ENCODE results near the gene CCDC148. TPM values are rescaled to one million over a fixed set of nuclear protein-coding genes. Genes with fewer than 3 reads are reported as not detected.
A peak's percentile ranks its signal among the peaks of the same experiment; 100 is the strongest.
"Not testable (repeated sequence)": the region's sequence is repeated elsewhere in the genome, so short reads cannot be mapped to it uniquely, and the experiment has no call there.

Gene CCDC148
- total RNA-seq, 2 experiments from 2014 or later: 0.29 TPM; not detected in 1

- CTCF ChIA-PET: interaction anchor here (0.6 to 3.9 kb wide), 6 partner anchors 8 to 961 kb away, joined by 3 to 19 read pairs (median 4); no protein-coding TSS in a partner anchor
- Mint-ChIP-seq H3K4me1 (ENCODE audit: low read depth) (peaks cover 32% of the 10 kb centered on the region), H3K4me3 (peak overlapping the region; percentile 93), H3K27me3 (no peaks in the 10 kb centered on the region), H3K9me3 (no peaks in the 10 kb centered on the region), H3K27ac (no peak overlapping the region), H3K36me3 (no peaks in the 10 kb centered on the region)
- intact Hi-C loops (cut with micrococcal nuclease): loop anchor here (5.0 to 10.0 kb wide), 4 partner anchors 294 to 974 kb away; partner anchors contain the start of gene ACVR1C
- DNase-seq: no peak
- POLR2A ChIA-PET: no interaction called here
Observed at GRCh38 chr2:158458617-158458920, 2.0 kb upstream of the CCDC148 start.

DNA sequence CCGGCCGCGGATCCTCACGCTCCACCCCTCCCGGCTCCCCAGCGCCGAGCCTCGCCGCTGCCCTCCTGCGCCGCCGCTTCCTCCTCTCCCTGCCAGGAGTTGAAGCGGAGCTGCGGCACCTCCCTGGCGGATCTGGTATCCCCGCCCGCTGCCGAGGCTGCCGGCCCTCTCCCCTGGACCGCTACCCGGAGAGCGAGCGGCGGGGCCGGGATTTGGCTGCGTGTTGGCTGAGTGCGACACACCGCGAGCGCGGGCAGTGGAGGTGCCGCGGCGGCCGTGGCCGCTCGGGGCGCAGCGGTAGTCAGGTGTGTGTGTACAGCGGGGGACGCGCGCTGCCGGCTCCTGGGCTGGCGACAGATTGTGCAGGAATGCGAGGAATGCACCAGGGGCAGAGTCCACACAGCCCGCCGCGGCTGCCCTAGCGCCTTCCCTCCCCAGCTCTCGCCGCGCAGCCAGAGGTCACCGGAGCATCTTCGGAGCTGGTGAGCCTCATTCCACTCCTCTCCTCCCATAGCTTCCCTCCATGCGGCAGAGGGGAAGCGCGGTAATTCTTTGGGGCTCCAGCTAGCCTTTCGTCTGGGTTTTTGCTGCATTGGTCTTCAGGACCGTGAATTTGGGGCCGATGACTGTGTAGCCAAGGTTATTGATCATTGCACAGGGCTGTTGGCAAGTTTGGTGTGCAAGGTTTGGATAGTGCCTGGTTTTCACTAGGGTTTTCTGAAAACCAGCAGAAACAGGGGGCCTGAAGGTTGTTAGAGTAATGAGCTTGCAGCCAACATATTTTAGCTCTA lies 1.5 kb upstream of the CCDC148 start:
- Mint-ChIP-seq H3K4me3 (peak overlapping the region; percentile 93), H3K27ac (peak overlapping the region; percentile 72), H3K9me3 (no peaks in the 10 kb centered on the region), H3K36me3 (no peaks in the 10 kb centered on the region), H3K27me3 (no peaks in the 10 kb centered on the region), H3K4me1 (ENCODE audit: low read depth) (peaks cover 32% of the 10 kb centered on the region)
- DNase-seq: no peak
- CTCF ChIA-PET: interaction anchor here (0.6 to 3.9 kb wide), 8 partner anchors 9 to 434 kb away, joined by 3 to 19 read pairs (median 4); no protein-coding TSS in a partner anchor
- intact Hi-C loops (cut with micrococcal nuclease): loop anchor here (2.0 to 10.0 kb wide), 5 partner anchors 49 to 973 kb away; partner anchors contain the start of gene ACVR1C
- POLR2A ChIA-PET: interaction anchor here (1.3 kb wide), 1 partner anchor 9 kb away, joined by 3 read pairs; no protein-coding TSS in a partner anchor

- ChIA-PET CTCF (interaction anchor here (1.0 to 3.9 kb wide), 8 partner anchors 9 to 947 kb away, joined by 3 to 19 read pairs (median 4); no protein-coding TSS in a partner anchor), POLR2A (interaction anchor here (1.3 kb wide), 1 partner anchor 10 kb away, joined by 3 read pairs; no protein-coding TSS in a partner anchor)
- Mint-ChIP-seq H3K4me1 (ENCODE audit: low read depth) (peaks cover 29% of the 10 kb centered on the region), H3K27ac (peak overlapping the region; percentile 72), H3K4me3 (peak overlapping the region; percentile 93), H3K36me3 (no peaks in the 10 kb centered on the region), H3K9me3 (no peaks in the 10 kb centered on the region), H3K27me3 (no peaks in the 10 kb centered on the region)
- intact Hi-C loops (cut with micrococcal nuclease): loop anchor here (2.0 to 10.0 kb wide), 5 partner anchors 50 to 972 kb away; partner anchors contain the start of gene ACVR1C
- peak; percentile 67 for DNase-seq
Observed at GRCh38 chr2:158457092-158457825, 706 bp upstream of the CCDC148 start.

DNA sequence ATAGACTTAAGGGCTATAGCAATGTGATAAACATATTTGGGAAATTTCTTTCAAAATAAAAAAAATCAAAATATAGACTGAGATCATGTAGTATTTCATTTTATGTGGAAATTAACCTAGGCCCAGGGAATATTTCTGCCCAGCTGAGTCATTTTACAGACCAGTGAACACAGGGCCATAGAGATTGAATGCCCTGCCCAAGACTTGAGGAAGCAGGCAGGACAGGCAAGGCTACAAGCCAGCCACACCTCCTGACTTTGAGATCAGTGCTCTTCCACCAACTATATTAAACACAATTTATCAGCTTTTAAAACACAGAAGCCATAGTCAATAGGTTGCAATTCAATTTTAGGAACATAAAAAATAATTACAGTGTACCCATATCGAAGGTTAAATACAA lies 12.9 kb downstream of the CCDC148 start:
- intact Hi-C loops (cut with micrococcal nuclease): no loop called here
- Mint-ChIP-seq H3K4me1 (ENCODE audit: low read depth) (no peaks in the 10 kb centered on the region), H3K27me3 (no peaks in the 10 kb centered on the region), H3K36me3 (no peaks in the 10 kb centered on the region), H3K27ac (no peak overlapping the region), H3K4me3 (no peak overlapping the region), H3K9me3 (peaks cover 3% of the 10 kb centered on the region)
- CTCF ChIA-PET: interaction anchor here (1.5 kb wide), 1 partner anchor 13 kb away, joined by 3 read pairs; the partner anchor contains the start of genes CCDC148 and PKP4
- no peak for DNase-seq
- POLR2A ChIA-PET: no interaction called here

GRCh38 chr2:158439062-158439461 lies 17.5 kb downstream of the CCDC148 start:
- DNase-seq; POLR2A ChIA-PET; H3K4me3 Mint-ChIP-seq; H3K4me1 Mint-ChIP-seq (ENCODE audit: low read depth); H3K27me3 Mint-ChIP-seq; H3K9me3 Mint-ChIP-seq; CTCF ChIA-PET; intact Hi-C loops (cut with micrococcal nuclease); H3K27ac Mint-ChIP-seq; H3K36me3 Mint-ChIP-seq: not testable (repeated sequence)

- POLR2A ChIA-PET; H3K36me3 Mint-ChIP-seq; H3K9me3 Mint-ChIP-seq; H3K27me3 Mint-ChIP-seq; intact Hi-C loops (cut with micrococcal nuclease); H3K4me3 Mint-ChIP-seq; DNase-seq; H3K27ac Mint-ChIP-seq; CTCF ChIA-PET; H3K4me1 Mint-ChIP-seq (ENCODE audit: low read depth): not testable (repeated sequence)
Observed at GRCh38 chr2:158433716-158434115, 22.8 kb downstream of the CCDC148 start.

DNA sequence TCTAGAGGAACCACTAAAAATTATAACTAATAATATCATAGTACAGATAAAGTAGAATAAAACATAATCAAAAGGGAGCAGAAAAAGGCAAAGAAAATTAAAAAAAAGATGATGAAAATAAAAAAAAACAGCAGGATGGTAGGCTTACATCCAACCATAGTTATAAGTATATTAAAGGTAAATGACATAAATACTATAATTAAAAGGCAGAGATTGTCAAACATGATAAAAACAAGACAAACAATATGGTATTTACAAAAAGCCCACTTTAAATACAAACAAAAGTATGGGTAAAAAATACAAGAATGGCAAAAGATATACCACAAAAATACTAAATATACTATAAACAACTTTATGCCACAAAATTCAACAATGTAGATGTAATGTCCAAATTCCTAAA lies 24.4 kb downstream of the CCDC148 start:
- CTCF ChIA-PET: interaction anchor here (0.7 kb wide), 1 partner anchor 33 kb away, joined by 3 read pairs; no protein-coding TSS in a partner anchor
- H3K4me1 Mint-ChIP-seq (ENCODE audit: low read depth): no peaks in the 10 kb centered on the region
- POLR2A ChIA-PET: no interaction called here
- H3K4me3 Mint-ChIP-seq: no peak overlapping the region
- H3K36me3 Mint-ChIP-seq: peaks cover 3% of the 10 kb centered on the region
- DNase-seq: no peak
- intact Hi-C loops (cut with micrococcal nuclease): no loop called here
- H3K27me3 Mint-ChIP-seq: peaks cover 7% of the 10 kb centered on the region
- H3K9me3 Mint-ChIP-seq: peaks cover 7% of the 10 kb centered on the region
- H3K27ac Mint-ChIP-seq: no peak overlapping the region

DNA sequence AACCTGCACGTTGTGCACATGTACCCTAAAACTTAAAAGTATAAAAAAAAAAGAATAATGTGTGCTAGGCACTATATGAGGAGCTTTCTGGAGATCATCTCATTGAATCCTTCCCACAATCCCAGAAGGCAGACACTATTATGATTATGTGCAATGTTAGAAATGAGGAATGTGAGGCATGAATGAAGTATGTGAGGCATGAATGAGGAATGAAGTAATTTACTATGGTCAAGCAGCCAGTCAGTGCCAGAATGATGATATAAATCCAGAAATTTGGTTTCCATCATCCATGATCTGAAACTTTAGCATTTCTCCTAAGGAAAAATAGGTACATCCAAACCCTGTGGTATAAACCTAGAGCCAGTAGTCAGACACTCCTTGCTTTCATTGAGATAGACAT lies 42.0 kb downstream of the CCDC148 start:
- no peak overlapping the region for H3K27ac Mint-ChIP-seq
- peaks cover 6% of the 10 kb centered on the region for H3K36me3 Mint-ChIP-seq
- peaks cover 36% of the 10 kb centered on the region for H3K9me3 Mint-ChIP-seq
- ChIA-PET POLR2A (no interaction called here), CTCF (no interaction called here)
- peaks cover 9% of the 10 kb centered on the region for H3K27me3 Mint-ChIP-seq
- no peak overlapping the region for H3K4me3 Mint-ChIP-seq
- no peaks in the 10 kb centered on the region for H3K4me1 Mint-ChIP-seq (ENCODE audit: low read depth)
- intact Hi-C loops (cut with micrococcal nuclease): no loop called here
- DNase-seq: no peak

- ChIA-PET POLR2A (no interaction called here), CTCF (no interaction called here)
- peaks cover 38% of the 10 kb centered on the region for H3K9me3 Mint-ChIP-seq
- H3K27me3 Mint-ChIP-seq: peaks cover 9% of the 10 kb centered on the region
- no peak for DNase-seq
- H3K4me3 Mint-ChIP-seq: no peak overlapping the region
- intact Hi-C loops (cut with micrococcal nuclease): no loop called here
- H3K36me3 Mint-ChIP-seq: peaks cover 6% of the 10 kb centered on the region
- no peak overlapping the region for H3K27ac Mint-ChIP-seq
- no peaks in the 10 kb centered on the region for H3K4me1 Mint-ChIP-seq (ENCODE audit: low read depth)
Observed at GRCh38 chr2:158413581-158413980, 43.0 kb downstream of the CCDC148 start.

- no peaks in the 10 kb centered on the region for H3K4me1 Mint-ChIP-seq (ENCODE audit: low read depth)
Observed at GRCh38 chr2:158412206-158412605, 44.3 kb downstream of the CCDC148 start.

GRCh38 chr2:158411748-158412147 lies 44.8 kb downstream of the CCDC148 start:
- Mint-ChIP-seq H3K27me3 (peaks cover 6% of the 10 kb centered on the region), H3K27ac (no peak overlapping the region), H3K36me3 (peaks cover 6% of the 10 kb centered on the region)

More at GRCh38 chr2:158412206-158412605, 44.3 kb downstream of the CCDC148 start:
- H3K36me3 Mint-ChIP-seq: peaks cover 6% of the 10 kb centered on the region
- intact Hi-C loops (cut with micrococcal nuclease): no loop called here
- H3K27ac Mint-ChIP-seq: no peak overlapping the region
- no peak for DNase-seq
- ChIA-PET POLR2A (no interaction called here), CTCF (no interaction called here)
- peaks cover 6% of the 10 kb centered on the region for H3K27me3 Mint-ChIP-seq
- no peak overlapping the region for H3K4me3 Mint-ChIP-seq
- H3K9me3 Mint-ChIP-seq: peaks cover 38% of the 10 kb centered on the region

GRCh38 chr2:158410132-158410531 lies 46.4 kb downstream of the CCDC148 start:
- Mint-ChIP-seq H3K4me1 (ENCODE audit: low read depth) (no peaks in the 10 kb centered on the region), H3K27ac (no peak overlapping the region), H3K27me3 (peaks cover 4% of the 10 kb centered on the region), H3K36me3 (peaks cover 6% of the 10 kb centered on the region), H3K4me3 (no peak overlapping the region), H3K9me3 (peaks cover 25% of the 10 kb centered on the region)
- ChIA-PET CTCF (no interaction called here), POLR2A (no interaction called here)
- DNase-seq: no peak
- intact Hi-C loops (cut with micrococcal nuclease): no loop called here

More at GRCh38 chr2:158411748-158412147, 44.8 kb downstream of the CCDC148 start:
- Mint-ChIP-seq H3K4me1 (ENCODE audit: low read depth) (no peaks in the 10 kb centered on the region), H3K4me3 (no peak overlapping the region), H3K9me3 (peaks cover 37% of the 10 kb centered on the region)
- ChIA-PET CTCF (no interaction called here), POLR2A (no interaction called here)
- intact Hi-C loops (cut with micrococcal nuclease): no loop called here
- DNase-seq: no peak
